Measurements from ENCODE around the gene CACHD1.

The CACHD1 gene

DNA sequence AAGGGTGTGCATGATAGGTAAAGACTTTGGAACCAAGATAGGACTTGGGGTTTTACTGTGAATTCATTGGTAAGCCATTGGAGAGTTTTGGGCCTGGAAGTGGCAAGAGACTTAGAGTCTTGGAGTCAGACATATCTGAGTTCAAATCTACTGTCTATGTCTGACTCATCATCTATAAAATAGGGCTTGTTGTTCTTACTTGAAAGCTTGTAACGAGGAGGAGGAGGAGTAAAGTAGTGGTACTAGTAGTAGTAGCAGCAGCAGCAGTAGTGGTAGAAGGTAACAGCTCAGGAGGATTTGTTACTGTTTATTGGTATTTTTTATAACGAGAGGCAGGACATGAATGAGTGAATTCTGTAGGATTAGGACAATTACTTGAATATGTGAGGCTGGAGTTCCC lies 62.7 kb downstream of the CACHD1 start:
- H3K4me3 ChIP-seq (ENCODE audit: low read depth, low read length), result no peak overlapping the region
- H3K36me3 ChIP-seq, result no peaks in the 10 kb centered on the region
- TF ChIP-seq, protein P1, sequence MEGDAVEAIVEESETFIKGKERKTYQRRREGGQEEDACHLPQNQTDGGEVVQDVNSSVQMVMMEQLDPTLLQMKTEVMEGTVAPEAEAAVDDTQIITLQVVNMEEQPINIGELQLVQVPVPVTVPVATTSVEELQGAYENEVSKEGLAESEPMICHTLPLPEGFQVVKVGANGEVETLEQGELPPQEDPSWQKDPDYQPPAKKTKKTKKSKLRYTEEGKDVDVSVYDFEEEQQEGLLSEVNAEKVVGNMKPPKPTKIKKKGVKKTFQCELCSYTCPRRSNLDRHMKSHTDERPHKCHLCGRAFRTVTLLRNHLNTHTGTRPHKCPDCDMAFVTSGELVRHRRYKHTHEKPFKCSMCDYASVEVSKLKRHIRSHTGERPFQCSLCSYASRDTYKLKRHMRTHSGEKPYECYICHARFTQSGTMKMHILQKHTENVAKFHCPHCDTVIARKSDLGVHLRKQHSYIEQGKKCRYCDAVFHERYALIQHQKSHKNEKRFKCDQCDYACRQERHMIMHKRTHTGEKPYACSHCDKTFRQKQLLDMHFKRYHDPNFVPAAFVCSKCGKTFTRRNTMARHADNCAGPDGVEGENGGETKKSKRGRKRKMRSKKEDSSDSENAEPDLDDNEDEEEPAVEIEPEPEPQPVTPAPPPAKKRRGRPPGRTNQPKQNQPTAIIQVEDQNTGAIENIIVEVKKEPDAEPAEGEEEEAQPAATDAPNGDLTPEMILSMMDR (IDR thresholded peaks at IDR 0.05; ENCODE audit: low read depth, low read length), result no peak
- no peaks in the 10 kb centered on the region for H3K9me3 ChIP-seq (ENCODE audit: severe bottlenecking)
- no peak for DNase-seq
- H3K27me3 ChIP-seq (ENCODE audit: insufficient read depth, low read depth, severe bottlenecking), result no peaks in the 10 kb centered on the region
- no peak overlapping the region for H3K27ac ChIP-seq

DNA sequence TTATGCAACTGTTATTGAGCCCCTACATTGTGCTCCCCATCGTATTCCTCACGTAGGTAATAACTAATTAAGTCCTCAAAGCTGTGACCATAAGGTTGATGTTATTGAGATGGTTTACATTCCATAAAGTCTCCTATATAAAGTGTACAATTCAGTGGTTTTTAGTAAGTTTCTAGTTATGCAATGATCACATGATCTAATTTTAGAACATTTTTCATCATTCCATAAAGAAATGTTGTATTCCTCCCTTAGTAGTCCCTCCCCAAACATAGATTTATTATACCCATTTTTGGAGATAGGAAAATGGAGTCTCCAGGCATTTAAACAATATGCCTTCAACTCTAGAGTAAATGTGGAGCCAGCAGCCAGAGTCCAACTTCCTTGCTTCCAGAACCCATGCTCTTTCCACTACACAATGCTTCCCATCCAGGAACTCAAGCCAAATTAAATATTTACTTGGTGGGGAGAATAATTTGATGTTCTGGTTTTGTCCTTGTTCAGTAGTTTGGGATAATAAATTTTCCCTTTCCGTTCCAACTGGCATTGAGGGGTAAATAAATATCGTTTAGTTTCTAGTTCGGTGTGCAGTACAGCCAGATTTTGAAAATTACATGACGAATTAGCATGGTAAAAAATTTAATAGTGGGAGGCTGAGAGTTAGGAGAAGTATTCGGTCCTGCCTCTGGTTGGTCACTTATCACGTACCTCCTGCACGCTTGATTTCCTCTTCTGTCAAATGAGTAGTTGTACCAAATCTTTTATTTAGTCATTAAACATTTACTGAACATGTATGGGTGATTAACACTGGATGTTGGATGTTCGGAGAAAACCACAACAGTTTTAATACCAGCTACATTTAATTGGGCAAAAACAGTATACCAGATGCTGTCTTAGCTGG lies 66.3 kb downstream of the CACHD1 start:
- Histone ChIP-seq H3K9me3 (ENCODE audit: severe bottlenecking) (no peaks in the 10 kb centered on the region), H3K36me3 (no peaks in the 10 kb centered on the region), H3K4me3 (ENCODE audit: low read depth, low read length) (no peak overlapping the region), H3K27ac (no peak overlapping the region), H3K27me3 (ENCODE audit: insufficient read depth, low read depth, severe bottlenecking) (no peaks in the 10 kb centered on the region)
- DNase-seq, result no peak
- TF ChIP-seq, protein P1 (IDR thresholded peaks at IDR 0.05; ENCODE audit: low read depth, low read length), result no peak

DNA sequence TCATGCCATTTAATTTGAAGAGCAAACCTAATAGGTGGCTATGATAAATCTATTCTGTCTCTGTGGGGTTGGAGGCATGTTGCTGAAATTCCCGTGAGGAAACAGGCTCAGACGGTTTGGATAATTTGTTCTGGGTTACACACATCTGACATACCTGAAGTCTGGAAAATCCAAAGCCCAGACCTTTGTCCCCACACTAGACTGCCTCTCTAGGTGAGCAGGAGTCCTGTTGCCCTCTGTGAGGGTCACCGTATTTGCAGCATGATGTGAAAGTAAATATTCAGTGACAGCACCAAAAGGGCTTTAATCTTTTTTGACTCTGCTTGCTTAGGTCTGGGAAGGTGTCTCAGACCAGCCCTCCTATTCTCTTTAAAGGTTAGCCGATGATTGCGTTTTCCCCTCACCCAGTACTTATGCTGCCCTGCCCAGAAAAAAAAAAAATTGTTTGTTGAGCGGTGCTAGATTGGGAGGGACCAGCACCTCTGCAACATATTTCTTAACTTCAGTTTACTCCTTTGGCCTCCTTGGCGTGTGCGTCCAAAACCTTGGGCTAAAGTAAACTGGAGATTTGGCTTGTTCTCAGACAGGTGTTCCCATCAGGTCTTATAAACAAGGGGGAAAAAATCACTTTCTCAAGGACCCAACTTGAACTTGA lies 67.0 kb downstream of the CACHD1 start:
- TF ChIP-seq, protein P1 (IDR thresholded peaks at IDR 0.05; ENCODE audit: low read depth, low read length), result no peak
- Histone ChIP-seq H3K4me3 (ENCODE audit: low read depth, low read length) (no peak overlapping the region), H3K27me3 (ENCODE audit: insufficient read depth, low read depth, severe bottlenecking) (no peaks in the 10 kb centered on the region), H3K36me3 (no peaks in the 10 kb centered on the region), H3K9me3 (ENCODE audit: severe bottlenecking) (no peaks in the 10 kb centered on the region), H3K27ac (no peak overlapping the region)
- no peak for DNase-seq

DNA sequence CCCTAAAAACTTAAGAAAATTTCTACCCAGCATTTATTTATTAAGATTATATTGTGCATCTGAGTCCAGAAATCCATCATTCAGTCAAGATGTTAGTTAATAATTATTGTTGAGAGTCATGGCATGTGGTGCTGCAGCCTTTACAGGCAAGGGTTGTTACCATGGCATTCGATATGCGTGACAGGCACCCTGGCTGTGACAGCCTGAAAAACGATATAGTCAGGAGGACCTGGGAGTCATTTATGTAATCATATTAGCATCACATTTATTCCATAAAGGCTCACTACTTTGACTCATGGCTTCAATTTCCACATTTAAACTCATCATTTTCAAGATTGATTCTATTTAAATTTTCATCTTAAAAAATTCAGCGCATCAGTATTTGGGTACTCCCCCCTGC lies 68.0 kb downstream of the CACHD1 start:
- H3K36me3 ChIP-seq, result no peaks in the 10 kb centered on the region
- H3K9me3 ChIP-seq (ENCODE audit: severe bottlenecking), result no peaks in the 10 kb centered on the region
- no peaks in the 10 kb centered on the region for H3K27me3 ChIP-seq (ENCODE audit: insufficient read depth, low read depth, severe bottlenecking)
- no peak for DNase-seq
- H3K27ac ChIP-seq, result no peak overlapping the region
- TF ChIP-seq, protein P1 (IDR thresholded peaks at IDR 0.05; ENCODE audit: low read depth, low read length), result no peak
- H3K4me3 ChIP-seq (ENCODE audit: low read depth, low read length), result no peak overlapping the region

DNA sequence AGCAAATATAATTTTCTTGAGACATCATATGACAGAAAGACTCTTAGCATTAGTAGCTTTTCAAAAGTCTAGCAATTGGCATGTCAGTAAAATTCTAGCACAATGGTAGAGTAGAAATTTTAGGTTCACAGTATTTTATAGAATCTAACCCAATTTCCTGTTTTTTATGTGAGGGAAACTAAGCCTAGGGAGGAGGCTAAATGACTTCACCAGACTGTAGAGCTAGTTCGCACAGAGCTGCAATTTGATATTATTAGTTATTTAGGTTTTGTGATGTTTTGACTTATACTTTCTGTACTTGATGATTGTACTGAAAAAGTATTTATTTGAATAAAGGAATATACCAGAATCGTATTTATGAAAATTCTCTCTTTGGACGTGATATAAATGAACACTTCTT lies 68.5 kb downstream of the CACHD1 start:
- Histone ChIP-seq H3K4me3 (ENCODE audit: low read depth, low read length) (no peak overlapping the region), H3K27ac (no peak overlapping the region), H3K27me3 (ENCODE audit: insufficient read depth, low read depth, severe bottlenecking) (no peaks in the 10 kb centered on the region), H3K36me3 (no peaks in the 10 kb centered on the region), H3K9me3 (ENCODE audit: severe bottlenecking) (no peaks in the 10 kb centered on the region)
- TF ChIP-seq, protein P1 (IDR thresholded peaks at IDR 0.05; ENCODE audit: low read depth, low read length), result no peak
- DNase-seq, result no peak
